ENCODE data around the gene CCT5.

DNA sequence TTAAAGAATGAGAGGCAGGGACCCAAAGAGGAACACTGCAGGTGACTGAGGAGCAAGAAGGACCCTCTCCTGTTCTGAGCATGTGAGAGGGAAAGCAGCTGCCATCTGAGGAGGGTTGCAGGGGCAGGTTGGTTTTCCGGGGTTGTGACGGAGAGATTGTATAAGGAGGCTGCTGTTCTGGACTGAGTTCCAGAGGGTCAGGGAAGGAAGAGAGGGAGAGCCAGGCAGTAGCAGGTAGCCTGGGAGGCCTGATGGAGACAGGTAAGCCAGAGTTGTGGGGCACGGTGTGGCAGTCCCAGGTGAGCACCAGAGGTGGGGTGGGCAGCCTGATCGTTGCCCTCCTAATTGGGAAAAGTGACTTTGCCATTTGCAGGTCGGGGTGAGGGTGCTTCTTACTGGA, 9.8 kb downstream of the CCT5 start:
- TF ChIP-seq, protein P1, sequence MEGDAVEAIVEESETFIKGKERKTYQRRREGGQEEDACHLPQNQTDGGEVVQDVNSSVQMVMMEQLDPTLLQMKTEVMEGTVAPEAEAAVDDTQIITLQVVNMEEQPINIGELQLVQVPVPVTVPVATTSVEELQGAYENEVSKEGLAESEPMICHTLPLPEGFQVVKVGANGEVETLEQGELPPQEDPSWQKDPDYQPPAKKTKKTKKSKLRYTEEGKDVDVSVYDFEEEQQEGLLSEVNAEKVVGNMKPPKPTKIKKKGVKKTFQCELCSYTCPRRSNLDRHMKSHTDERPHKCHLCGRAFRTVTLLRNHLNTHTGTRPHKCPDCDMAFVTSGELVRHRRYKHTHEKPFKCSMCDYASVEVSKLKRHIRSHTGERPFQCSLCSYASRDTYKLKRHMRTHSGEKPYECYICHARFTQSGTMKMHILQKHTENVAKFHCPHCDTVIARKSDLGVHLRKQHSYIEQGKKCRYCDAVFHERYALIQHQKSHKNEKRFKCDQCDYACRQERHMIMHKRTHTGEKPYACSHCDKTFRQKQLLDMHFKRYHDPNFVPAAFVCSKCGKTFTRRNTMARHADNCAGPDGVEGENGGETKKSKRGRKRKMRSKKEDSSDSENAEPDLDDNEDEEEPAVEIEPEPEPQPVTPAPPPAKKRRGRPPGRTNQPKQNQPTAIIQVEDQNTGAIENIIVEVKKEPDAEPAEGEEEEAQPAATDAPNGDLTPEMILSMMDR (IDR thresholded peaks at IDR 0.05): no peak
- TF ChIP-seq POLR2A (IDR thresholded peaks at IDR 0.05) (no peak), POLR2AphosphoS5 (IDR thresholded peaks at IDR 0.05) (no peak)
